ENCODE measurements around the gene RAX. TPM values are rescaled to one million over a fixed set of nuclear protein-coding genes. Genes with fewer than 3 reads are reported as not detected.

Gene RAX
- total and polyA plus RNA-seq, 2 of the 8 experiments (the other 6 are each of a cell fraction or from before 2014, with no cell fraction given), result 0.12 to 0.52 TPM

DNA sequence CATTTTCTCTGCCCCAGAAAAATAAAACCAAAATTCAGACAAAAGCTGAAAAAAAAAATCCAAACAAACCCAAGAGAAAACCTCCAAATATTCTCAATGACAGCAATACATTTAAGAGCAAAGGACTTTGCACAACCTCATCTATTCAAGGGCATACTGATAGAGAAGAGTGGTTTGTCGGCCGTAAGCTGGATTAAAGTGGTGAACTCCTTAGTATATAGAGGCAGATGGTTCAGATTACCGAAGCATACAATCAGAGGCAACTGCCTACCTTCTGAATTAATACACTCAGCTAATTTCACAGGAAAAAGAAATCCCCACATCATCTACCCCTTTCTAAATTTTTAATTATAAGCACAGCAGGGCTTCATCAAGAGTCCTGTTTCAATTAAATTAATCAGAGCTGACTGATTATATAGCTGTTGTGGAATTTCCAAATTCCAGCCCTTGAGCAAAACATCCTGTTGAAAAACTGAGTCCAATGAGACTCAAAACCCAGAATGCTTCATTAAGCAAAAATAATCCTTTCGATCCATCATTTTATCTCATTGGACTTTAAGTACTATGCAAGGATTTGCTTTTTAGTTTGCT is 45.3 kb upstream of the RAX start, which contains the start of gene CPLX4:
Gene CPLX4 (minus strand): TSS at position 190 of the 591 bp plus-strand sequence. CDS start 187 bp downstream, at position 3.
- Histone ChIP-seq H2BK5ac (ENCODE audit: low read depth, low read length) (no peak within 1 kb of the TSS), H3K9me3 (ENCODE audit: insufficient read depth in 2 of 2, low read depth in 1 of 2, low read length in 1 of 2) (no peaks in the 10 kb centered on the region), H3K79me2 (ENCODE audit: control insufficient read depth in 1 of 2, insufficient read depth in 2 of 2, low read length in 2 of 2) (no peaks in the 10 kb centered on the region), H3K36me3 (ENCODE audit: control insufficient read depth in 2 of 4, insufficient read depth in 4 of 4, low read length in 3 of 4) (no peaks in the 10 kb centered on the region), H3K79me1 (ENCODE audit: low read depth, low read length) (no peaks in the 10 kb centered on the region), H3K4me3 (ENCODE audit: extremely low read depth in 1 of 4, insufficient read depth in 2 of 4, low read depth in 3 of 4, low read length in 4 of 4) (no peak within 1 kb of the TSS), H2BK15ac (ENCODE audit: low read length) (no peak within 1 kb of the TSS), H2AFZ (ENCODE audit: low read length) (no peak within 1 kb of the TSS), H3K56ac (replicated peaks; ENCODE audit: insufficient read length, low read depth, low read length) (no peak within 1 kb of the TSS), H4K91ac (replicated peaks; ENCODE audit: insufficient read length, low read length) (no peak within 1 kb of the TSS), H3K4me1 (replicated peaks in 1 of 4; ENCODE audit: control insufficient read depth in 3 of 4, insufficient read depth in 4 of 4, low read length in 3 of 4) (no peaks in the 10 kb centered on the region), H3K23me2 (ENCODE audit: low read depth, low read length) (no peaks in the 10 kb centered on the region), H3K18ac (ENCODE audit: extremely low read depth, low read length) (no peak within 1 kb of the TSS), H2BK12ac (ENCODE audit: low read depth, low read length) (no peak within 1 kb of the TSS), H3K23ac (ENCODE audit: insufficient read length) (no peak within 1 kb of the TSS), H4K8ac (ENCODE audit: extremely low read depth, insufficient read depth, low read length) (no peak within 1 kb of the TSS), H3K14ac (ENCODE audit: insufficient read length) (no peak within 1 kb of the TSS), H4K20me1 (replicated peaks in 1 of 2; ENCODE audit: control insufficient read depth in 1 of 2, insufficient read depth in 2 of 2, low read length in 2 of 2) (no peaks in the 10 kb centered on the region), H3K27ac (ENCODE audit: low read depth, low read length) (no peak within 1 kb of the TSS), H3K4me2 (ENCODE audit: insufficient read depth in 1 of 2, low read depth in 2 of 2, low read length in 2 of 2) (no peak within 1 kb of the TSS), H2AK5ac (ENCODE audit: low read depth, low read length) (no peak within 1 kb of the TSS), H4K5ac (ENCODE audit: insufficient read length, low read depth, low read length) (no peak within 1 kb of the TSS), H3K27me3 (replicated peaks in 1 of 4; ENCODE audit: control insufficient read depth in 3 of 4, extremely low read depth in 1 of 4, insufficient read depth in 3 of 4, low read length in 3 of 4) (no peaks in the 10 kb centered on the region), H2BK120ac (replicated peaks; ENCODE audit: low read depth, low read length) (no peak within 1 kb of the TSS), H2BK20ac (ENCODE audit: low read length) (no peak within 1 kb of the TSS), H3K4ac (replicated peaks; ENCODE audit: insufficient read length, low read depth, low read length) (no peak within 1 kb of the TSS), H3K9ac (replicated peaks in 1 of 4; ENCODE audit: extremely low read depth in 1 of 4, low read depth in 3 of 4, low read length in 3 of 4) (no peak within 1 kb of the TSS)
- FAIRE-seq, result no peak
- ChIA-PET CTCF (ENCODE audit: partially characterized antibody) (interaction anchor here (0.7 to 4.4 kb wide), 6 partner anchors 9 to 84 kb away, joined by 3 to 36 read pairs (median 6); no protein-coding TSS in a partner anchor), POLR2A (ENCODE audit: partially characterized antibody) (interaction anchor here (0.7 to 0.8 kb wide), 2 partner anchors 8 to 162 kb away, joined by 3 read pairs; no protein-coding TSS in a partner anchor)
- TF ChIP-seq JUND (IDR thresholded peaks at IDR 0.05; ENCODE audit: low read length), result no peak
- TF ChIP-seq KDM5A (IDR thresholded peaks at IDR 0.05; ENCODE audit: low read length), result no peak
- no peak for TF ChIP-seq SP1 (IDR thresholded peaks at IDR 0.05; ENCODE audit: low read depth, low read length)
- TF ChIP-seq RXRA (IDR thresholded peaks at IDR 0.05; ENCODE audit: insufficient read depth, low read depth, low read length), result no peak
- TF ChIP-seq CBX5 (IDR thresholded peaks at IDR 0.05; ENCODE audit: low read depth, low read length), result no peak
- WGBS, 2 experiments (ENCODE audit: extremely low coverage in 1 of 2, insufficient coverage in 1 of 2, insufficient read length in 1 of 2, insufficient replicate concordance in 2 of 2, low coverage in 1 of 2, low lambda C conversion rate in 2 of 2, missing lambda C conversion rate in 1 of 2), result 91% methylated on average over 4 of the region's 4 CpGs; no CpG with 5 or more reads in 1 of the 2 experiments
- DNase-seq (ENCODE audit: low read depth in 1 of 2, low spot score in 2 of 2), result no peak
